PC-9 (cell line): ENCODE data around the gene WDR3.

Source experiments
- EZH2 ChIP-seq: fragments of 200-600 bp; sonication (generic); IDR thresholded peaks from 2 replicates; pipeline ENCODE4 v1.8.0; 2017; ENCODE audit warnings: antibody characterized with exemption, low read depth
- TF ChIP-seq, protein P1 (sequence below): fragments of 200-600 bp; sonication (generic); conservative IDR thresholded peaks from 2 replicates; pipeline ENCODE4 v1.6.1; 2017; ENCODE audit warnings: mixed run types, antibody characterized with exemption, mild to moderate bottlenecking, moderate library complexity

DNA sequence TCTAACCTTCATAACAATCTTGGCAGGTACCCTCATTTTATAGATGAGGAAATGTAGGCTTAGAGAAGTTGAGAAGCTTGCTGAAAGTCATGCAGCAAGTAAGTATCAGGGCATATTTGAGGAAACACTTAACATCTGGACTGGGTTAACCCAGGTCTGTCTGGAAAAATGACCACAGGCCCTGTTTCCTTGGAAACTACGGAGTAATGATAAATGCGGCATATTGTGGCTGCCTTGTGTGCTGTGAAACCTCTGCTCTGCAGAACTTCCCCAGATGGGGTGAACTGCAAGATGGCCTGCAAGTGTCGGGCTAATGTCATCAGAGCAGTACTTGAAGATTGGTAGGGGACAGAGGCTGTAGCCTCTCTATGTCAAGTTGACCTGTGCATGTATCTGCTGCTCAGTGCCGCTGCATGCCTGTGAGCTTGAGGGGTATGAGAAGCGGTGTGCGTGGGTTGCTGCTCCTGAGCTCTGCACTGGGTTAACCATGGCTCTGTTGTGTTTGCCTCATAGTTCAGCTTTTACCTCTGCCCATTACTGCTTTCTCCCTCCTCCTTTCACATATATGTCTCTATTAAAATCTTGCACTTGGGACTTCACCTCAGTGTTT lies 83.1 kb downstream of the WDR3 start:
- TF ChIP-seq EZH2 = no peak
- TF ChIP-seq, protein P1, sequence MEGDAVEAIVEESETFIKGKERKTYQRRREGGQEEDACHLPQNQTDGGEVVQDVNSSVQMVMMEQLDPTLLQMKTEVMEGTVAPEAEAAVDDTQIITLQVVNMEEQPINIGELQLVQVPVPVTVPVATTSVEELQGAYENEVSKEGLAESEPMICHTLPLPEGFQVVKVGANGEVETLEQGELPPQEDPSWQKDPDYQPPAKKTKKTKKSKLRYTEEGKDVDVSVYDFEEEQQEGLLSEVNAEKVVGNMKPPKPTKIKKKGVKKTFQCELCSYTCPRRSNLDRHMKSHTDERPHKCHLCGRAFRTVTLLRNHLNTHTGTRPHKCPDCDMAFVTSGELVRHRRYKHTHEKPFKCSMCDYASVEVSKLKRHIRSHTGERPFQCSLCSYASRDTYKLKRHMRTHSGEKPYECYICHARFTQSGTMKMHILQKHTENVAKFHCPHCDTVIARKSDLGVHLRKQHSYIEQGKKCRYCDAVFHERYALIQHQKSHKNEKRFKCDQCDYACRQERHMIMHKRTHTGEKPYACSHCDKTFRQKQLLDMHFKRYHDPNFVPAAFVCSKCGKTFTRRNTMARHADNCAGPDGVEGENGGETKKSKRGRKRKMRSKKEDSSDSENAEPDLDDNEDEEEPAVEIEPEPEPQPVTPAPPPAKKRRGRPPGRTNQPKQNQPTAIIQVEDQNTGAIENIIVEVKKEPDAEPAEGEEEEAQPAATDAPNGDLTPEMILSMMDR = no peak
